Endodermal cell (in vitro differentiated cells): Measurements from ENCODE around the gene NDFIP1. TPM values are rescaled to one million over a fixed set of nuclear protein-coding genes. Genes with fewer than 3 reads are reported as not detected.

ENCODE experiments used
- DNase-seq: peaks from one replicate; pipeline ENCODE4 v3.0.0-alpha.2; 2017
- H3K27ac ChIP-seq: 2 replicates; pipeline ENCODE4 v1.5.1; 2013; ENCODE audit warnings: mild to moderate bottlenecking, low read depth, low read length, moderate library complexity
- H3K27me3 ChIP-seq: 2 replicates; pipeline ENCODE4 v1.6.1; 2013; ENCODE audit warnings: mild to moderate bottlenecking, low read length, moderate library complexity; ENCODE audit not compliant: insufficient read depth, control insufficient read depth, poor library complexity, severe bottlenecking
- H3K36me3 ChIP-seq: 2 replicates; pipeline ENCODE4 v1.7.0; 2013; ENCODE audit warnings: mild to moderate bottlenecking, low read length, moderate library complexity; ENCODE audit not compliant: control insufficient read depth, insufficient read depth
- H3K4me1 ChIP-seq: one replicate; pipeline ENCODE4 v1.7.0; 2013; ENCODE audit warnings: low read length; ENCODE audit not compliant: control insufficient read depth, insufficient read depth
- H3K4me3 ChIP-seq: 2 replicates; pipeline ENCODE4 v1.5.1; 2013; ENCODE audit warnings: mild to moderate bottlenecking, low read length, moderate library complexity
- H3K9ac ChIP-seq: 2 replicates; pipeline ENCODE4 v1.6.1; 2013; ENCODE audit warnings: mild to moderate bottlenecking, low read length, moderate library complexity; ENCODE audit not compliant: poor library complexity, severe bottlenecking; ENCODE audit errors: extremely low read depth
- H3K9me3 ChIP-seq: 2 replicates; pipeline ENCODE4 v1.6.1; 2013; ENCODE audit warnings: mild to moderate bottlenecking, low read length, moderate library complexity; ENCODE audit not compliant: control insufficient read depth
- H3K27ac Mint-ChIP-seq: 2 replicates; pipeline ENCODE4 v1.8.0; 2020; ENCODE audit warnings: mixed read lengths
- H3K27me3 Mint-ChIP-seq: 2 replicates; pipeline ENCODE4 v1.8.0; 2021; ENCODE audit warnings: mild to moderate bottlenecking, mixed read lengths; ENCODE audit not compliant: insufficient read depth
- H3K36me3 Mint-ChIP-seq: 2 replicates; pipeline ENCODE4 v1.8.0; 2020; ENCODE audit warnings: low read depth, mixed read lengths
- H3K4me1 Mint-ChIP-seq: 2 replicates; pipeline ENCODE4 v1.8.0; 2020; ENCODE audit warnings: mixed read lengths
- H3K4me3 Mint-ChIP-seq: 2 replicates; pipeline ENCODE4 v1.8.0; 2020; ENCODE audit warnings: mild to moderate bottlenecking, moderate library complexity, mixed read lengths
- H3K9me3 Mint-ChIP-seq: 2 replicates; pipeline ENCODE4 v1.8.0; 2020; ENCODE audit warnings: mild to moderate bottlenecking, mixed read lengths
- CTCF ChIP-seq: fragments of 200-600 bp; sonication (generic); conservative IDR thresholded peaks from 2 replicates; pipeline ENCODE4 v1.5.0; 2021; ENCODE audit warnings: antibody characterized with exemption, mild to moderate bottlenecking
- WGBS, 2 experiments: methylation state at CpG; one replicate each; pipeline versions ENCODE4 v1.1.5 to v1.1.7; 2013; ENCODE audit warnings: missing lambda C conversion rate in 2 of 2, mixed read lengths in 1 of 2; ENCODE audit not compliant: insufficient coverage in 1 of 2, insufficient read length in 1 of 2; 5-methylcytosine and 5-hydroxymethylcytosine counted together
- total RNA-seq, 2 donors: library from RNA; stranded (reverse); fragmentation: NEBNext Ultra II Directional in 1 of 2; extraction: Animal tissue kit (Norgen Biotek cat#: 25700) in 1 of 2; gene quantifications; 2 replicates in 1 of 2; 3 replicates in 1 of 2; pipeline ENCODE4 v1.2.1, GENCODE V29; 2021

Gene NDFIP1
- total RNA-seq, 2 donors from 2014 or later = 46.2 to 49.0 TPM

- DNase-seq = no peak
- no peak overlapping the region for H3K27ac ChIP-seq
- Mint-ChIP-seq H3K4me1 (peaks cover 5% of the 10 kb centered on the region), H3K4me3 (no peak overlapping the region), H3K36me3 (peaks cover 27% of the 10 kb centered on the region), H3K27ac (no peak overlapping the region), H3K9me3 (no peaks in the 10 kb centered on the region), H3K27me3 (no peaks in the 10 kb centered on the region)
- H3K9me3 ChIP-seq = no peaks in the 10 kb centered on the region
- no peak overlapping the region for H3K9ac ChIP-seq
- WGBS, 2 experiments = 93 to 100% methylated on average over 1 to 3 of the region's 3 CpGs
- no peaks in the 10 kb centered on the region for H3K4me1 ChIP-seq
- TF ChIP-seq CTCF = no peak
- H3K36me3 ChIP-seq = peaks cover 65% of the 10 kb centered on the region
- H3K4me3 ChIP-seq = no peak overlapping the region
- no peaks in the 10 kb centered on the region for H3K27me3 ChIP-seq
Observed at GRCh38 chr5:142133330-142134206, 25.0 kb downstream of the NDFIP1 start.

- H3K9me3 ChIP-seq = no peaks in the 10 kb centered on the region
- Mint-ChIP-seq H3K4me3 (no peak overlapping the region), H3K36me3 (peaks cover 29% of the 10 kb centered on the region), H3K27me3 (no peaks in the 10 kb centered on the region), H3K27ac (no peak overlapping the region), H3K9me3 (no peaks in the 10 kb centered on the region), H3K4me1 (no peaks in the 10 kb centered on the region)
- no peaks in the 10 kb centered on the region for H3K27me3 ChIP-seq
- no peaks in the 10 kb centered on the region for H3K4me1 ChIP-seq
- DNase-seq = no peak
- H3K36me3 ChIP-seq = peaks cover 73% of the 10 kb centered on the region
- no peak overlapping the region for H3K4me3 ChIP-seq
- TF ChIP-seq CTCF = no peak
- H3K27ac ChIP-seq = no peak overlapping the region
- 95 to 100% methylated on average over 1 to 5 of the region's 7 CpGs for WGBS, 2 experiments
- H3K9ac ChIP-seq = no peak overlapping the region
Observed at GRCh38 chr5:142134331-142135010, 25.9 kb downstream of the NDFIP1 start.

GRCh38 chr5:142141463-142141862, 32.9 kb downstream of the NDFIP1 start:
- H3K4me1 ChIP-seq = no peaks in the 10 kb centered on the region
- DNase-seq = no peak
- Mint-ChIP-seq H3K27ac (no peak overlapping the region), H3K36me3 (peaks cover 29% of the 10 kb centered on the region), H3K4me3 (no peak overlapping the region), H3K27me3 (no peaks in the 10 kb centered on the region), H3K9me3 (no peaks in the 10 kb centered on the region), H3K4me1 (no peaks in the 10 kb centered on the region)
- peaks cover 9% of the 10 kb centered on the region for H3K9me3 ChIP-seq
- no peak overlapping the region for H3K27ac ChIP-seq
- no peaks in the 10 kb centered on the region for H3K27me3 ChIP-seq
- no peak overlapping the region for H3K4me3 ChIP-seq
- peak; percentile 38 for TF ChIP-seq CTCF
- no peak overlapping the region for H3K9ac ChIP-seq
- peaks cover 87% of the 10 kb centered on the region for H3K36me3 ChIP-seq
